ENCODE measurements around the gene OLFML1.

The OLFML1 gene

DNA sequence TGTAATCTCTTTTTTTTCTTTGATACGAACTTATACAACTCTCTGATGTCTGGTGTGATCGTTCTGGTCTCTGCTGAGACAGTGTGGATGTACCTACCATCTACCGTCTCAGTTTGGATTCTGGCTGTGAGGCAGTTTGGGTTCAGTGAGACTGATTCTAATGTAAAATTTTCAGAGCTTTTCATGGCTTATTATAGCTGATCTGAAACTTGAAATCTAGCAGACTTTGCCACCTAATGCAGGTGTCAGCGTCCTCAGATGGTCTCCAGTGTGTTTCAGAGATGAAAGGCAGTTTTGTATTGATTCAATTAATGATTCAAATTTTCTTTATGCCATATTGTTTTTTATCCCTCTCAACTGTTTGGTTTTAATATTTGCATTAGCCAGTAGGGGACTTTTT lies 64.4 kb downstream of the OLFML1 start:
- H3F3A ChIP-seq (ENCODE audit: insufficient read depth) = no peaks in the 10 kb centered on the region
- no peak overlapping the region for H3K4me2 ChIP-seq (ENCODE audit: low read depth, low read length, poor library complexity, severe bottlenecking)
- H3K27ac ChIP-seq (ENCODE audit: low read depth, low read length) = no peak overlapping the region
- H4K20me1 ChIP-seq (ENCODE audit: low read depth, low read length) = no peaks in the 10 kb centered on the region; the same call in 1 of the 2 replicates
- no peaks in the 10 kb centered on the region for H3K27me3 ChIP-seq (ENCODE audit: low read length)
- H3K9me3 ChIP-seq (ENCODE audit: insufficient read depth, low read length) = no peaks in the 10 kb centered on the region
- TF ChIP-seq, protein P1, sequence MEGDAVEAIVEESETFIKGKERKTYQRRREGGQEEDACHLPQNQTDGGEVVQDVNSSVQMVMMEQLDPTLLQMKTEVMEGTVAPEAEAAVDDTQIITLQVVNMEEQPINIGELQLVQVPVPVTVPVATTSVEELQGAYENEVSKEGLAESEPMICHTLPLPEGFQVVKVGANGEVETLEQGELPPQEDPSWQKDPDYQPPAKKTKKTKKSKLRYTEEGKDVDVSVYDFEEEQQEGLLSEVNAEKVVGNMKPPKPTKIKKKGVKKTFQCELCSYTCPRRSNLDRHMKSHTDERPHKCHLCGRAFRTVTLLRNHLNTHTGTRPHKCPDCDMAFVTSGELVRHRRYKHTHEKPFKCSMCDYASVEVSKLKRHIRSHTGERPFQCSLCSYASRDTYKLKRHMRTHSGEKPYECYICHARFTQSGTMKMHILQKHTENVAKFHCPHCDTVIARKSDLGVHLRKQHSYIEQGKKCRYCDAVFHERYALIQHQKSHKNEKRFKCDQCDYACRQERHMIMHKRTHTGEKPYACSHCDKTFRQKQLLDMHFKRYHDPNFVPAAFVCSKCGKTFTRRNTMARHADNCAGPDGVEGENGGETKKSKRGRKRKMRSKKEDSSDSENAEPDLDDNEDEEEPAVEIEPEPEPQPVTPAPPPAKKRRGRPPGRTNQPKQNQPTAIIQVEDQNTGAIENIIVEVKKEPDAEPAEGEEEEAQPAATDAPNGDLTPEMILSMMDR (IDR thresholded peaks at IDR 0.05; ENCODE audit: insufficient read depth, low read length, poor library complexity, severe bottlenecking) = no peak
- TF ChIP-seq EZH2phosphoT487 (conservative IDR thresholded peaks at IDR 0.05; ENCODE audit: low read length) = no peak
- no peaks in the 10 kb centered on the region for H3K9me2 ChIP-seq (replicated peaks; ENCODE audit: insufficient read depth, low read length)
- no peaks in the 10 kb centered on the region for H3K36me3 ChIP-seq (ENCODE audit: low read length)
- no peaks in the 10 kb centered on the region for H3K79me2 ChIP-seq (ENCODE audit: insufficient read depth, low read length)
- no peak overlapping the region for H3K4me3 ChIP-seq (ENCODE audit: insufficient read depth, low read length, poor library complexity, severe bottlenecking)
- H3K9ac ChIP-seq (ENCODE audit: low read length) = no peak overlapping the region
- no peak overlapping the region for H2AFZ ChIP-seq (ENCODE audit: low read depth, low read length, severe bottlenecking)

DNA sequence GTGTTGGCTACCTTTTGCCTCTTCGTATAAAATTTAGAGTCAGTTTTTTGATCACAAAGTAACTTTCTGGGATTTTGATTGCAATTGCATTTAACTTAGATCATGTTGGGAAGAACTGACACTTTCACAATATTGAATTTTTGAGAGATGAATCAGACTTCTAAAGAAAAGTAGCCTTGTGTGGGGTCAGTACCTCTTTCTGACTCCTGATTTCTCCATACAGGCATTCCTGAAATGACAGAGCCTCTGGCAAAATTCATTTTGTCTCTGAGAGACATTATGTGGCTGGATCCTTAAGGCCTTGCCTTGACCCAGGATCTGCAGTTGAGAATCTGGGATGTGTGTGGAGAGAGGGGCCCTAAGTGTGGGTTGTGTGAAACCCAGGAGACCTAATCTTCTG lies 66.3 kb downstream of the OLFML1 start:
- H3K4me2 ChIP-seq (ENCODE audit: low read depth, low read length, poor library complexity, severe bottlenecking) = no peak overlapping the region
- no peaks in the 10 kb centered on the region; the same call in 1 of the 2 replicates for H4K20me1 ChIP-seq (ENCODE audit: low read depth, low read length)

DNA sequence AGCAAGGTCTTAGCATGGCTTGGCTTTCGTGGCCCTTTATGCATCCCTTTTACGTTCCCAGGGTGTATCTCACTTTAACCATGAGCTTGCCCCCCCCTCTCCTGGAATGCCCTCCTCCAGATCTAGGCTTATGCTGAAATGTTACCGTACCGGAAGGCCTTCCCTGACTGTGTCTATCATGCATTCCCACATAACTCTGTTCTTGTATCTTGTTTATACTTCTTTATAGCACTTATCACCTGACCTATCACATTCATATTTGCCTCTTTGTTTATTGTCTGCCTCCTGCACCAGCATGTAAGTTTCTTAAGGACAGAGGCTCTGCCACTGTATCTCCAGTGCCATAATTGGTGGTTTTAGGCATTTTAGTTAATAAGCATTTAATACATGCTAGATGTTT lies 67.4 kb downstream of the OLFML1 start:
- Histone ChIP-seq H3K9ac (ENCODE audit: low read length) (no peak overlapping the region), H3F3A (ENCODE audit: insufficient read depth) (no peaks in the 10 kb centered on the region), H2AFZ (ENCODE audit: low read depth, low read length, severe bottlenecking) (no peak overlapping the region), H3K27ac (ENCODE audit: low read depth, low read length) (no peak overlapping the region), H3K4me3 (ENCODE audit: insufficient read depth, low read length, poor library complexity, severe bottlenecking) (no peak overlapping the region), H3K9me2 (replicated peaks; ENCODE audit: insufficient read depth, low read length) (no peaks in the 10 kb centered on the region), H3K27me3 (ENCODE audit: low read length) (no peaks in the 10 kb centered on the region), H3K4me2 (ENCODE audit: low read depth, low read length, poor library complexity, severe bottlenecking) (no peak overlapping the region), H3K9me3 (ENCODE audit: insufficient read depth, low read length) (no peaks in the 10 kb centered on the region), H3K36me3 (ENCODE audit: low read length) (no peaks in the 10 kb centered on the region), H4K20me1 (ENCODE audit: low read depth, low read length) (no peaks in the 10 kb centered on the region; the same call in 1 of the 2 replicates), H3K79me2 (ENCODE audit: insufficient read depth, low read length) (no peaks in the 10 kb centered on the region)
- TF ChIP-seq, protein P1 (IDR thresholded peaks at IDR 0.05; ENCODE audit: insufficient read depth, low read length, poor library complexity, severe bottlenecking) = no peak

More for the DNA sequence above, 66.3 kb downstream of the OLFML1 start:
- Histone ChIP-seq H3K4me3 (ENCODE audit: insufficient read depth, low read length, poor library complexity, severe bottlenecking) (no peak overlapping the region), H3K27ac (ENCODE audit: low read depth, low read length) (no peak overlapping the region), H3K9me3 (ENCODE audit: insufficient read depth, low read length) (no peaks in the 10 kb centered on the region), H3K79me2 (ENCODE audit: insufficient read depth, low read length) (no peaks in the 10 kb centered on the region), H2AFZ (ENCODE audit: low read depth, low read length, severe bottlenecking) (no peak overlapping the region), H3F3A (ENCODE audit: insufficient read depth) (no peaks in the 10 kb centered on the region), H3K9ac (ENCODE audit: low read length) (no peak overlapping the region), H3K9me2 (replicated peaks; ENCODE audit: insufficient read depth, low read length) (no peaks in the 10 kb centered on the region), H3K36me3 (ENCODE audit: low read length) (no peaks in the 10 kb centered on the region), H3K27me3 (ENCODE audit: low read length) (no peaks in the 10 kb centered on the region)
- TF ChIP-seq EZH2phosphoT487 (conservative IDR thresholded peaks at IDR 0.05; ENCODE audit: low read length) = no peak
- TF ChIP-seq, protein P1 (IDR thresholded peaks at IDR 0.05; ENCODE audit: insufficient read depth, low read length, poor library complexity, severe bottlenecking) = no peak
